GM18858 (cell line): Measurements from ENCODE around the gene CEP76.
A peak's percentile ranks its signal among the peaks of the same experiment; 100 is the strongest.

Experiments used
- ATAC-seq: cut with Tn5 transposase; IDR thresholded peaks from one replicate; pipeline ENCODE4 v1.9.1; 2021; ENCODE audit not compliant: unreplicated experiment

CEP76 gene

GRCh38 chr18:12711446-12711845 lies 8.9 kb upstream of the CEP76 start:
- ATAC-seq: no peak

- ATAC-seq: no peak
These were observed 1.1 kb upstream of the CEP76 start for GRCh38 chr18:12703664-12704063.

DNA sequence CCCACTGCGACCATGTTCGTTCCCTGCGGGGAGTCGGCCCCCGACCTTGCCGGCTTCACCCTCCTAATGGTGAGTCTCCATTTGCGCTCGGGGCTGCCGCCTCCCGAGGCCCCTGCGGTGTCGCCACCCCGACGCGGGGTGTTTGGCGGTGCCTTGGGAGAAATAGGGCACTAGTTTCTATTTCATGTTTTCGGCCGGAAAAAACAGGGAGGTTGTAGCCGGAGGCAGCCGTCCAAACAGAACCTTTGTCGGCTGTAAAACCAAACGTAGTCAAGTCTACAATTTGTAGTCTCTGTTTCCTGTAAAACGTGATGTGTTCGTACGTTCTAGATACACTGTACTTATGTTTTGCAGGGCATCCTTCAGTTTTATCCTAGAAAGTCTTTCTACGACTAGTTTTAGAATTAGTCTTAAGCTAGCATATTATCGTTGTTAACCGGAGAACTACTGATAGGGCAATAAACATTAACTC lies 609 bp upstream of the CEP76 start:
- ATAC-seq: peak; percentile 27

- ATAC-seq: no peak
These were observed 1.4 kb downstream of the CEP76 start for GRCh38 chr18:12701161-12701560.

DNA sequence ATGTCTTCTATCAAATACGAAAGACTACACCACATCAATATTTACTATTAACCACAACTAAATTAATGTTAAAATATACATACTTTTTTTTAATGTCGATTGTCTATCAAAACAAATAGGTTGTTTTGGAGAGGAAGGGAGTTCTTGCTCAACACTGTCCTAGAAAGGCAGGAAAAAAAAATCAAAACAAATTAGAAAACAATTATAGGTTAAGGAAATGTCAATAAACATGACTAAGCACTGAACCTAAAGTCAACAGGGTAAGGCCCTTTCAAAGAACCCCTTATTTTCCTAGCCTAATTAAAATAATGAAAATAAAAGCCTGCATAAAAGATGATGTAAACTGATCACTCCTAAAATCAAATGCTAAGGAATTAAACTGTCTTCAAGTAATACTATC lies 2.8 kb downstream of the CEP76 start:
- no peak for ATAC-seq

DNA sequence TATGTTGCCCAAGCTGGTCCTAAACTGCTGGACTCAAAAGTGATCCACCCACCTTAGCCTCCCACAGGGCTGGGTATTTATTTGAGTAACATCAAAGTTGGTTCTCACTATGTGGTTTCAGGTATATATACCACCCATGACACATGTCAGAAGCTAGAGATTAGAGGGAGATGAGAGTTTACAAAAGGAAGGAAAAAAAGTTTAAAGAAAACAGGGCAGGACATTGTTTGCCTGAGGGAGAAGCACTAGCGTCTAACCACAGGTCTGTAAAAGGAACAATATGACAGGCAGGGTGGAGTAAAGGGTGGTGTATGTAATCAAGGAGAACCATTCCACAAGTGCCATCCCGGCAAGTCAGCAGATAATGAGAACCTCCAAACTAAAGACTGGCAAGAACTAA lies 8.5 kb downstream of the CEP76 start:
- no peak for ATAC-seq

GRCh38 chr18:12692206-12692605 lies 10.3 kb downstream of the CEP76 start:
- ATAC-seq: no peak

- ATAC-seq: no peak
These were observed 13.2 kb downstream of the CEP76 start for GRCh38 chr18:12689256-12689850.

DNA sequence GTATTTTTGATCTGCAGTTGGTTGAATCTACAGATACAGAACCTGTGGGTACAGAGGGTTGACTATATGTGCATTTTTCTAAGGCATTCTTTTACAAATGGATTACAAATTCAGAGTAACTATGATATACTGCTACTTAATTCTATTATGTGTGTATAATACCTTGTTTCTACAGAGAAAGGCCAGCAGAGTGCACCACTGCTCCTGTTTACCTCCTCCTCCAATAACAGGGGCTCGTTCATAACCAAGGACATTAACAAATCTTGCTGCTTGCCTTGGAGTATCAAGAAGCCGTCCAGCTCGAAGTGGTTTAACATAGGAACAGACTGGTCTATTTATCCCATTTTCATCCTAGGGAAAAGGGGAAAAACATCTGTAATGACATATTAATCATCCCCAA lies 16.4 kb downstream of the CEP76 start:
- no peak for ATAC-seq

DNA sequence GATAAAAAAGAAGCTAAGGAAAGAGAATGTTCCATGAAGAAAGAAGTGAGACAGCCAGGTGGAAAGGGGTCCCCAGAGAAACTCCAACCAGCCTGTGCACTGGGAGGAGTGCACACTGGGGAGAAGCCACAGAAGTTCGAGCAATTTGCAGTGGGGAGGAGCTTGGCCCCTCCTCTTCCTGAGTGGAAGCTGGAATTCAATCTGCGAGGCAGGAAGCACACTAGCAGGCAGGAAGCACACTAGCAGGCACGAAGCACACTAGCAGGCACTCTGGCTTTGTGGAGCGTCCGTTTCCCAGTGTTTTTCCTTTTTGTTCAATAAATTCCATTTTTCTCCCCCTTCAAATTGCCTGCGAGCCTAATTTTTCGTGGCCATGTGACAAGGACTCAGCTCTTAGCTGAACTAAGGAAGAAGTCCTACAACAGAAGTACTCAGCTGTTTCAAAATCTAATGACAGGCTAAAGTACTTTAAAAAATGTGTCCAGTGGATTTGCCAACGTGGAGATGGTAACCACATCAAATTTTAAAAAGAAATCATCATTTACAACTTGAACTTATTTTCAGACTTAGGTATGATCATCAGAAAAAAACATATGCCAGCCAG lies 23.2 kb downstream of the CEP76 start:
- ATAC-seq: no peak

GRCh38 chr18:12668041-12668440 lies 34.5 kb downstream of the CEP76 start:
- no peak for ATAC-seq

DNA sequence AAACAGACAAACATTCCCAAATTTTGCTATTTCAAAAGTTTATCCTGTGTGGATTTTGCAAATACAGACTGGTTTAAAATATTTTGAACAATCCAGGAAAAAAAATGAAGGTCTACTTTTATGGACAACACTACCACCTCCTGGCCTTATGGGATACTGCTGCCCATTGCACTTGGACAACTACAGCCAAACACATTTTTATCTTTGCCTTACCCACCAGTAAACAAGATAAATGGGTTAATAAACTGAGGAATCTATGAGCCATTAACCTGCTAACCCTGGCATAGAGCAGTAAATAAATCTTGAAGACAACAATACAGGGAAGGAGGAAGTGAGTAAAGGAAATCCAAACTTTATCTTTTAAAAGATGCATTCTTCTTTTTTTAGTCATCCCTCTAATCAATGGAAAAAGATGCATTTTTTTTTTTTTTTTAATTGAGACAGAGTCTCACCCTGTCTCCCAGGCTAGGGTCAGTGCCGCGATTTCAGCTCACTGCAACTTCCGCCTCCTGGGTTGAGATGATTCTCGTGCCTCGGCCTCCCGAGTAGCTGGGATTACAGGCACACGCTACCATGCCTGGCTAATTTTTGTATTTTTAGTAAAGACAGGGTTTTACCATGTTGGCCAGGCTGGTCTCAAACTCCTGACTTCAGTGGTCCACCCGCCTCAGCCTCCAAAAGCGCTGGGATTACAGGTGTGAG lies 42.5 kb downstream of the CEP76 start:
- no peak for ATAC-seq

- no peak for ATAC-seq
These were observed 43.9 kb downstream of the CEP76 start for GRCh38 chr18:12658426-12659138.

- no peak for ATAC-seq
These were observed 44.7 kb downstream of the CEP76 start, which contains the start of gene SPIRE1 for GRCh38 chr18:12657684-12658425. Gene SPIRE1, minus strand, starts transcription at chr18:12658107. Its CDS starts 241 bp downstream, at chr18:12657866.

- no peak for ATAC-seq
These were observed 45.4 kb downstream of the CEP76 start for GRCh38 chr18:12656938-12657683.

DNA sequence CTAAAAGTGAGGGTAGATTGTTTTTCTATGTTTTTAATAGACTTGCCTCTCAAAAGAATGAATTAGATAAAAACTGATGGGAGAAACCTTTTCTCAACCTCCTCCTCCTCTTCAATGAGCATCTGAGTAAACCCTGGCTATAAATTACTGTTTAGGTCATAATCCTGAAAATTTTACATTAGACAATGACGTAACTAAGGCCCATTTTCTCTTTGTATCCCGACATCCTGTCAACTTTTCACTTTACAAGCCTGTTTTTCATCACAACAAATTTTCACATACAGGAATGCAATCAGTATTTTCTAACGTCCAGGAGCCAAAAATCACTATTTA lies 46.0 kb downstream of the CEP76 start:
- ATAC-seq: no peak

GRCh38 chr18:12654971-12655370 lies 47.6 kb downstream of the CEP76 start:
- no peak for ATAC-seq

- ATAC-seq: no peak
These were observed 49.6 kb downstream of the CEP76 start for GRCh38 chr18:12652861-12653401.

DNA sequence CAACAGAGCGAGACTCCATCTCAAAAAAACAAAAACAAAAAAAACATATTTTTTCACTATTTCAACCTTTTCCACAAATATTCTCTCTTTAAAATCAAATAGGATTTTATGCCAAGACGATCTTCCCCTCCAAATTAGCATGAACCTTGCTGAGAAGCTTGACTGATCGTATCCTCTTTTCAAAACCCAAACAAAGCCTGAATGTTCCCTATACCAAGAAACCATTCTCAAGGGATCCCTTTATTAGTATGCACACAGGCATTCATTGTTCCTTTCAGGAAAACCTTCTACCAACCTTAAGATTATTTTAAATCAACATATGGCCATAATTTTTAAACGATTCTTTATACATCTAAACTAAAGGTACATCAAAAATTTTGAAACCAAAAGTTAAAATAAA lies 50.9 kb downstream of the CEP76 start:
- ATAC-seq: no peak

DNA sequence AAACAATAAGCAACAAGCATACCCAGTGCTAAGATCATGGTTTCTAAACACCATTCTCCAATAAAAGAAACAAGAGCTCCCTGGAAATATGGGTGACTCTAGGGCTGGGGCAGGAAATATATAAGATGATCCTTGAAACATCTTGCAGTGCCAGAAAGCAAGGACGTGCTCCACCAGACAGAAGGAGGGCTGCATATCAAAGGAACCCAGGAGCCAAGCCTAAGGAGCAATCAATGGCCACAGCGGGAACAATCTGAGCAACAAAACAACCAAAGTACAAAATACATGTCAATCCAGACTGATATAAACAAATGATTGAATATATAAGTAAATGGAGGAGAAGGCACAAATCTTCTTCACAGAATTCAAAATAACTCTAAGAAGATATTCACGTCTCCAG lies 54.8 kb downstream of the CEP76 start:
- ATAC-seq: no peak
